Fibroblast of pulmonary artery (primary cell): ENCODE data around the gene SOX15.

ENCODE experiments used
- DNase-seq: peaks from one replicate; pipeline ENCODE4 v3.0.0-alpha.2; 2010; ENCODE audit warnings: low read depth
- H3K4me3 ChIP-seq: replicated peaks from 2 replicates; pipeline ENCODE4 v1.5.1; 2011; ENCODE audit warnings: low read depth, mild to moderate bottlenecking, control low read depth, low read length, moderate library complexity
- TF ChIP-seq, protein P1 (sequence below): IDR thresholded peaks from 2 replicates; pipeline ENCODE4 v1.5.1; 2011; ENCODE audit warnings: mild to moderate bottlenecking, control low read depth, low read length, inconsistent platforms; ENCODE audit errors: missing control alignments

The SOX15 gene

DNA sequence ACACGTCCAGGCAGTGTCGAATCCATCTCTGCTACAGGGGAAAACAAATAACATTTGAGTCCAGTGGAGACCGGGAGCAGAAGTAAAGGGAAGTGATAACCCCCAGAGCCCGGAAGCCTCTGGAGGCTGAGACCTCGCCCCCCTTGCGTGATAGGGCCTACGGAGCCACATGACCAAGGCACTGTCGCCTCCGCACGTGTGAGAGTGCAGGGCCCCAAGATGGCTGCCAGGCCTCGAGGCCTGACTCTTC is 17.6 kb downstream of the SOX15 start:
- H3K4me3 ChIP-seq = peak overlapping the region; percentile 65
- DNase-seq = no peak
- TF ChIP-seq, protein P1, sequence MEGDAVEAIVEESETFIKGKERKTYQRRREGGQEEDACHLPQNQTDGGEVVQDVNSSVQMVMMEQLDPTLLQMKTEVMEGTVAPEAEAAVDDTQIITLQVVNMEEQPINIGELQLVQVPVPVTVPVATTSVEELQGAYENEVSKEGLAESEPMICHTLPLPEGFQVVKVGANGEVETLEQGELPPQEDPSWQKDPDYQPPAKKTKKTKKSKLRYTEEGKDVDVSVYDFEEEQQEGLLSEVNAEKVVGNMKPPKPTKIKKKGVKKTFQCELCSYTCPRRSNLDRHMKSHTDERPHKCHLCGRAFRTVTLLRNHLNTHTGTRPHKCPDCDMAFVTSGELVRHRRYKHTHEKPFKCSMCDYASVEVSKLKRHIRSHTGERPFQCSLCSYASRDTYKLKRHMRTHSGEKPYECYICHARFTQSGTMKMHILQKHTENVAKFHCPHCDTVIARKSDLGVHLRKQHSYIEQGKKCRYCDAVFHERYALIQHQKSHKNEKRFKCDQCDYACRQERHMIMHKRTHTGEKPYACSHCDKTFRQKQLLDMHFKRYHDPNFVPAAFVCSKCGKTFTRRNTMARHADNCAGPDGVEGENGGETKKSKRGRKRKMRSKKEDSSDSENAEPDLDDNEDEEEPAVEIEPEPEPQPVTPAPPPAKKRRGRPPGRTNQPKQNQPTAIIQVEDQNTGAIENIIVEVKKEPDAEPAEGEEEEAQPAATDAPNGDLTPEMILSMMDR = no peak

GRCh38 chr17:7570351-7570750 is 19.5 kb downstream of the SOX15 start:
- H3K4me3 ChIP-seq = no peak overlapping the region
- TF ChIP-seq, protein P1 = no peak
- DNase-seq = no peak

GRCh38 chr17:7569571-7569970 is 20.3 kb downstream of the SOX15 start:
- H3K4me3 ChIP-seq = no peak overlapping the region
- no peak for DNase-seq
- TF ChIP-seq, protein P1 = no peak

- peak overlapping the region; percentile 81 for H3K4me3 ChIP-seq
- DNase-seq = no peak
- TF ChIP-seq, protein P1 = no peak
Observed at GRCh38 chr17:7563115-7563869, 26.6 kb downstream of the SOX15 start.

- peak overlapping the region; percentile 81 for H3K4me3 ChIP-seq
- TF ChIP-seq, protein P1 = no peak
- DNase-seq = no peak
Observed at GRCh38 chr17:7562208-7562605, 27.7 kb downstream of the SOX15 start.

- peak; percentile 92 for DNase-seq
- TF ChIP-seq, protein P1 = no peak
- peak within 1 kb of the TSS; percentile 81 for H3K4me3 ChIP-seq
Observed at GRCh38 chr17:7561589-7562207, 28.2 kb downstream of the SOX15 start, which contains the start of gene SENP3. SENP3 (plus strand) TSS chr17:7561919; CDS start chr17:7563077, 1,158 bp downstream.
